Activated CD8-positive, alpha-beta memory T cell treated with anti-CD3 and anti-CD28 coated beads, Interleukin-2, amount 50 U/mL, for 1 hour (primary cell): ENCODE data around the gene TNFSF9.
A peak's percentile ranks its signal among the peaks of the same experiment; 100 is the strongest.
"Not testable (repeated sequence)": the region's sequence is repeated elsewhere in the genome, so short reads cannot be mapped to it uniquely, and the experiment has no call there.

Experiments used
- DNase-seq: peaks from one replicate; pipeline ENCODE4 v3.0.0-alpha.2; 2020; ENCODE audit errors: extremely low read depth

Gene TNFSF9

DNA sequence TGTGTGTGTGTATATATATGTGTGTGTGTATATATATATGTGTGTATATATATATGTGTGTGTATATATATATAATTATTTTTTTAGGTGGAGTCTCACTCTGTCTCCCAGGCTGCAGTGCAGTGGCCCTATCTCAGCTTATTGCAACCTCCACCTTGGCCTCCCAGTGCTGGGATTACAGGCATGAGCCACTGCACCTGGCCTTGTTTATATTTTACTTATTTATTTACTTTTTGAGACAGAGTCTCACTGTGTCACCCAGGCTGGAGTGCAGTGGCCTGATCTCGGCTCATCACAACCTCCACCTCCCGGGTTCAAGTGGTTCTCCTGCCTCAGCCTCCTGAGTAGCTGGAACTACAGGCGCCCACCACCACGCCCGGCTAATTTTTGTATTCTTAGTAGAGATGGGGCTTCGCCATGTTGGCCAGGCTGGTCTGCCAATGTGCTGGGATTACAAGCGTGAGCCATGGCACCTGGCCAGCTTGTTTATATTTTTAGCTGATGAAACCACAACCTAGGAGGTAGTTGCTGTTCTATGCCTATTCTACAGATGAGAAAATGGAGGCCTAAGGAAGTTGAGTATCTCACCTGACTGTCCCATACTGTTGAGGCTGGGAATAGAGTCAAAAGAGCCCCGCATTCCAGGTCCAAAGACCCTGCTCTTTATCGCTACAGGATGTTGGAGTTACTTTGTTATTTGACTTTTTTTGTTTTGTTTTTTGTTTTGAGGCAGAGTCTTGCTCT is 22.6 kb upstream of the TNFSF9 start:
- not testable (repeated sequence) for DNase-seq

GRCh38 chr19:6509118-6509971 is 21.5 kb upstream of the TNFSF9 start:
- DNase-seq, result no peak

DNA sequence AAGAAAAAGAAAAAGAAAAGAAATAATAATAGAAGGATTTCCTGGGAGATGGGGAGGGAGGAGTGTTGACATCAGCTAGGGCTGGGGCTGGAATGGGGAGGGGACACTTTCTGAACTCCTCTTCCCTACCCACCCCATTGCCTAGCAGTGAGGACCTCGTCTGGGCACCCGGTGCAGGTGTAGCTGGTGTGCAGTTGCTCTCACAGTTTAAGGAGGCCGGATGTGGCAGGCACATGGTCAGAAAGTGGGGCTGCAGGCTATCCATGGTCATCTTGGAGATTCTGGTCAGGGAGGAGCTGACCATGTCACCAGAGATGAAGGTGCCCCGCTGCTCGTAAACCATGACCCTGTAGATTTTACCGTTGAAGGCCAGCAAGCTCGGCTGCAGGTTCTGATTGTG is 20.2 kb upstream of the TNFSF9 start:
- DNase-seq, result no peak

- no peak for DNase-seq
These were observed 16.7 kb upstream of the TNFSF9 start for GRCh38 chr19:6514089-6514488.

DNA sequence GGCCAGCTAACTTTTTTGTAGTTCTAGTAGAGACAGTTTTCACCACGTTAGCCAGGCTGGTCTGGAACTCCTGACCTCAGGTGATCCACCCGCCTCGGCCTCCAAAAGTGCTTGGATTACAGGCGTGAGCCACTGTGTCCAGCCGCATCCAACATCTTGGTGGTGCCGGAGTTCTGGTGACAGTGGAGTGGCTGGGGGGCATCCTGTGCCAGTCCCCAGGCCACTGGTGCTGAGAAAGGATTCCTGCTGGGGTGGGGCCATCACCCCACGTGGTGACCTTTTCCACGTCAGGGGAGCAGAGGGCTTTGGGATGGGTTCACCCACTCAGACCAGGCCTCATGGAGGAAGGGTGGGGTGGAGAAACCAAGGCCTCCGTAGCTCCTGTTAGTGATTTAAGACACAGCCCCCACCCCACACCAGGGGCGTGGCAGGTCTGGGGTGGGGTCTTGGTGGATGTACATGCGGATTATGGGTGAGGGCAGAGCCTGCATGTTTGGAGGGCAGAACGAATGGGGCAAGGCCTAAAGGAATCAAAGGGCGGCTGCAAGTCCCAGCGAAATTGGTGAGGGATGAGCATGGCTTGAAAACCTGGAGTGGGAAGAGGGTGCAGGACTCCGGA is 15.8 kb upstream of the TNFSF9 start:
- no peak for DNase-seq

- DNase-seq, result no peak
These were observed 14.7 kb upstream of the TNFSF9 start for GRCh38 chr19:6516018-6516658.

GRCh38 chr19:6516659-6517291 is 14.1 kb upstream of the TNFSF9 start:
- peak; percentile 77 for DNase-seq

DNA sequence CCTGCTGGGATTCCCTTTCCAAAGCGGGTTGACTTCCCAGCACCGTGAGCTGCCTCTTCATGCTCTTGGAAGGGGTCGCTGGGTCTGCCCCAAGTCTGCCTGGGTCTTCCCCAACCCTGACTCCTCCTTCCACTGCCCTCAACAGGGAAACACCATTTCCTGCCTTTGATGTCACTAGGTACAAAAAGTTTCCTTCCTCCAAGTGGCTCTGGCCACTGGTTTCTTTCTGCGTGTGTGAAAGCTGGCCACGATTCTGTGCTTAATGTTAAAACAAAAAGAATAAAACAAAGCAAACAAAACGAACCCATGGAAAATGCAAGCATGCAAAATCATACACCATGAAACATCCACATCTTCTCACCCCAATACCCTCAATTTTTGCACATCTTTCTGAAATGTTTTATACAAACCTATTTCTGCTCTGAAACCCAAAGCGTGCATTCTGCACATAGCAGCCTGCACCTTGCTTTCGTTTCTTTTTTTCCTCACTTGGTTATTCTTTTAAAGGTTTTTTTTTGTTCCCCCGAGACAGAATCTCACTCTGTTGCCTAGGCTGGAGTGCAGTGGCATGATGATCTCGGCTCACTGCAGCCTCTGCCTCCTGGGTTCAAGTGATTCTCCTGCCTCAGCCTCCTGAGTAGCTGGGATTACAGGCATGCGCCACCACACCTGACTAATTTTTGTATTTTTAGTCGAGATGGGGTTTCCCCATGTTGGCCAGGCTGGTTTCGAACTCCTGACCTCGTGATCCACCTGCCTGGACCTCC is 12.5 kb upstream of the TNFSF9 start:
- no peak for DNase-seq

- DNase-seq, result no peak
These were observed 11.5 kb upstream of the TNFSF9 start for GRCh38 chr19:6519289-6519688.

GRCh38 chr19:6521718-6522646 is 8.8 kb upstream of the TNFSF9 start:
- peak; percentile 47 for DNase-seq

DNA sequence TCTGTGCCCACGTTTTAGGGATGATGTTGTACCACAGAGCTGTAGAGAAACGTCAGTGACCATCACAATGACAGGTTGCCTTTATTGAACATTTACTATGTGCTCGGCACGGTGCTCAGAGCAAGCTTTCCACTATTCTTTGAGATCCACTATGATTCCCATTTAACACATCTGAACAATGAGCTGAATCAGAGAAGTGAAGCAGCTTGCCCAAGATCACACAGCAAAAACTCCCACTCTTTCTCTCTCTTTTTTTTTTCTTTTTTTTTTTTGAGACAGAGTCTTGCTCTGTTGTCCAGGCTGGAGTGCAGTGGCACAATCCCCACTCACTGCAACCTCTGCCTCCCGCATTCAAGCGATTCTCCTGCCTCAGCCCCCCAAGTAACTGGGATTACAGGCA is 8.1 kb upstream of the TNFSF9 start:
- DNase-seq, result no peak

- no peak for DNase-seq
These were observed 6.5 kb upstream of the TNFSF9 start for GRCh38 chr19:6524311-6524710.

DNA sequence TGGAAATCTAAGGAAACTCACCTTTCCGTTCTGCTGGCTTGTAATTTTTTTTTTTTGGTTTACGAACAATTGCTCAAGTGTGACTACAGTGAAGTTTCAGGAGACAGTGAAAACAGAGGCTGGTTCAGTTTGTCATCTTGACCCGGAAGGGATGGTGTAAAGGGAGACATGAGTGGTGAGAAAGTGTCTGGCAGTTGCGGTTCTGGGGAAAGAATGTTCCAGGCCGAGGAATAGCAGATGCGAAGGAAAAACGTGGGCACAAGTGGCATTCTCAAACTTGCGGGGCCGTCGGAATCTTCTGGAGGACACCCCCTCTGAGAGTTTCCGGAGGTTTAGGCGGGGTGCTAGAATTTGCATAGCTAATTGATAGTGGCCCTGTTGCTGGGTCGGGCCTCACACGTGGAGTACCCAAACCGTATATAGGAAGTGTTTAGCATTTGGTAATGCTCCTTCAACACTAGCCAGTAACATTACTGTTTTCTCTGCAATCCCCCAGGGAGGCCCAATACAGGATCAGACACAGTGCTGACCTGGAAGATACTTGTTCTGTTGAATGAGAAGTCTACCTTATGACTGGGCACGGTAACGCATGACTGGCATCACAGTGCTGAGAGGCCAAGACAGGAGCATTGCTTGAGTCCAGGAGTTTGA is 2.8 kb upstream of the TNFSF9 start:
- DNase-seq, result no peak

DNA sequence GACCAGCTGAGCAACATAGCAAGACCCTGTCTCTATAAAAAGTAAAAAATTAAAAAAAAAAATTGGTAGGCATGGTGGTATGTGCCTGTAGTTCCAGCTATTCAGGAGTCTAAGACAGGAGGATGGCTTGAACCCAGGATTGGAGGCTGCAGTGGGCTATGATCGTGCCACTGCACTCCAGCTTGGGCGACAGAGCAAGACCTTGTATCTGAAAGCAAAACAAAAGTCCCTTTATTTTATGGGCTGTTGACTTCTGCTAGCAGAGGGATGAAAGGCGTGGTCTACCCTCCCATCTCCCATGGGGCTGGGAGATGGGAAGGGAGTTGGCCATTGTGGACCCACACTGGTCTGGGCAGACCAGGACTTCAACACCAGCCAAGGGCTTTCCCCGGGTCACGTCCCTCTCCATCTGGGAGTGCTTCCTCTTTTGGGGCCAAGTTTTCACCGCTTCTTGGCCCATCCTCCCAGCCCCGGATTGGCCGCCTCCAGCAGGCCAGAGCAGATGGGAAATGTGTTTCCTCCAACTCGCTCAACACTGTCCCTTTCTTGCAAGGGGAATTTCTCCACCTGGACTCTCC is 2.2 kb upstream of the TNFSF9 start:
- DNase-seq, result no peak

GRCh38 chr19:6529351-6529750 is 1.5 kb upstream of the TNFSF9 start:
- no peak for DNase-seq

DNA sequence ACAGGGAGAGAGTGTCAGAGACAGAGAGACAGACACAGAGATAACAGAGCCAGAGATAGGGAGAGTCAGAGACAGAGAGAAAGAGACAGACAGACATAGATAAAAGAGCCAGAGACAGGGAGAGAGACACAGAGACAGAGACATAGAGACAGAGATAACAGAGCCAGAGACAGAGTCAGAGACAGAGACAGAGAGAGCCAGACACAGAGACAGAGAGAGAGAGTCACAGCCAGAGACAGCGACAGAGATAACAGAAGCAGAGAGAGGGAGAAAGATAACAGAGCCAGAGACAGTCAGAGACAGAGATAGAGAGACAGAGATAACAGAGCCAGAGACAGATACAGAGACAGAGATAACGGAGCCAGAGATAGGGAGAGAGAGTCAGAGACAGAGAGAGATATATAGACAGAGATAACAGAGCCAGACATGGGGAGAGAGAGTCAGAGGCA is 865 bp upstream of the TNFSF9 start:
- DNase-seq, result no peak

GRCh38 chr19:6531163-6531955 is 533 bp downstream of the TNFSF9 start:
- no peak for DNase-seq

DNA sequence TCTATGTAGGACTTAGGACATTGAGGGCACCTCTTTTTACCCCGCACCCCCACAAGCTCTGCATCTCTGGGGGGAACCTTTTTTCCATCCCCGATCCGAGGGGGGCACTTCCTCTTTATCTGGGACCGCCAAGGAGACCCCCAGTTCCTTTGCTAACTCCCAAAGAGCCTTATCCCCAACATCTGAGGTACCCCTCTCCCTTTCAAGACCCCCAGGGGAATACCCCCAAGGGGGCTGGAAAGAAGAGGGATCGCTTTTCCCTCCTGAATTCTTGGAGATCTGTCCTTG is 1.1 kb downstream of the TNFSF9 start:
- DNase-seq, result no peak
